GM18867 (cell line): ENCODE data around the gene S100A12.
"Not testable (repeated sequence)": the region's sequence is repeated elsewhere in the genome, so short reads cannot be mapped to it uniquely, and the experiment has no call there.

Experiments used
- ATAC-seq: cut with Tn5 transposase; IDR thresholded peaks from one replicate; pipeline ENCODE4 v1.9.1; 2021; ENCODE audit warnings: mild to moderate bottlenecking, moderate library complexity; ENCODE audit not compliant: unreplicated experiment

S100A12 gene

GRCh38 chr1:153375511-153375910 lies at the start of gene S100A12:
S100A12 (minus strand) TSS chr1:153375621; CDS start chr1:153374592, 1,029 bp downstream.
- no peak for ATAC-seq

- no peak for ATAC-seq
Observed at GRCh38 chr1:153422450-153423068, 47.1 kb upstream of the S100A12 start.

DNA sequence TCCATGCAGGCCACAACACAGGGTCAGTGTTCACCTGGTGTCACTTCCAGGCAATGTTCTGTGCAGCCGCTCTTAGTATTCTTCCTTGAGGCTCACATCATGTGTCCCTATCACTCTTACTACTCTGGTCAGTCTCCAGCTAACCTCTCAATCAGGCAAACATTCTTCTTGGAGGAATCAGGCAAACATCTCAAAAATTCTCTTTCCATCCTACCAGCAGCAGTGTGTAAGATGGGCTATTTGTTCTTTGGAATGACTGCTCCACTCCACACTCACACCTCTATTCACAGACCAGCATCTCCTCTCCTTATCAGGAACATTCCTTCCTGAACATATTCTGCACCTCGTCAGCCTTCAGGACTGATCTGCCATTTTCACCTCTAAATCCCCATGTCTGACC lies 44.9 kb upstream of the S100A12 start:
- no peak for ATAC-seq

DNA sequence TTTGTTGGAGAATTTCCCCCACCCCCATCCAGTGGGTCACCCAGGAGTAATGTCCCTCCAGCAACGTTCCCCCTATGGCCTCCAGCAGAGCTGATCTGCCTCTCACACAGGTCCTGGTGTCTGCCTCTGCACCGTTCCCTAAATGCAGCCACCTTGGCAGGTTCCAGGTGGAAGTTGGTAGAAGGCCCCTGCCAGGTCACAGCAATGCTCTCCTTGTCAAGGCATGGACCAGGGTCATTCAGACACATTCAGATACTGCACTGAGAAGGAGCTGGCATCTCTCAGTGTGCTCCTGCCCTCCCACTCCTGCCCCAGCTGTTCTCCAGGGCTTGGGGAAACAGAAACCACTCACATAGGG lies 44.0 kb upstream of the S100A12 start:
- not testable (repeated sequence) for ATAC-seq

- ATAC-seq: not testable (repeated sequence)
Observed at GRCh38 chr1:153418758-153419435, 43.5 kb upstream of the S100A12 start.

GRCh38 chr1:153417136-153417888 lies 41.9 kb upstream of the S100A12 start:
- no peak for ATAC-seq

DNA sequence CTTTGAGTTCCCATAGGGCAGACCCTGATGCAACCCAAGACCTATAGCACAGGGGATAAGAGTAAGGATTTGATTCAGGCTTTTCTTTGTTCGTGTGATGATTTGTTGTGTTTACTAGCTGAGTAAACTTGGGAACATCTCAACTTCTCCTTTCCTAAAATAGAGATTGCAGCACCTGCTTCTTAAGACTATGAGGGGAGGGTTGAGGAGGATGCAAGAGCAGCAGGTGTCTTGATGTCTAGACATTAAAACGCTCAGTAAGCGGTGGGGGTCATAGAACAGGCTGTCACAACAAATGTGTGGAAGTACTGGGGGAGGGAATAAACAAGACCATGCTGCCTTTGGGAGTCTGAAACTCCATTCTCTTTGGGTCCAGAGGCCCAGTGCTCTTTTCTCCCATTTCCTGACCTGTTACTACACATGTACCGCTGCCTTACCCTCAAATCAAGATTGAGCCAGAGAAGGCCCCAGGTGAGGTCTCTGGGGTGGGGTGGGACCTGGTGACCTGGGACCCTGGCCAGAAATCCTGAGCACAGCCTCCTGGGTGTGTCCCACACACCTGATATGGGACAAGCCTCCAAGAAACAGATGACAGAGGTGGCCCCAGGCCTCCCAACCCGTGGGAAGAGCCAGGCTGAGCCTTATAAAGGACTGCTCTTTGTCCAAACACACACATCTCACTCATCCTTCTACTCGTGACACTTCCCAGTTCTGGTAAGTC lies 40.6 kb upstream of the S100A12 start, which contains the start of gene S100A7A:
Gene S100A7A (plus strand): TSS at position 671 of the 721 bp plus-strand sequence. CDS start 1,563 bp downstream, outside the sequence.
- ATAC-seq: no peak

GRCh38 chr1:153413961-153414360 lies 38.5 kb upstream of the S100A12 start:
- not testable (repeated sequence) for ATAC-seq

- ATAC-seq: not testable (repeated sequence)
Observed at GRCh38 chr1:153407274-153407673, 31.9 kb upstream of the S100A12 start.

DNA sequence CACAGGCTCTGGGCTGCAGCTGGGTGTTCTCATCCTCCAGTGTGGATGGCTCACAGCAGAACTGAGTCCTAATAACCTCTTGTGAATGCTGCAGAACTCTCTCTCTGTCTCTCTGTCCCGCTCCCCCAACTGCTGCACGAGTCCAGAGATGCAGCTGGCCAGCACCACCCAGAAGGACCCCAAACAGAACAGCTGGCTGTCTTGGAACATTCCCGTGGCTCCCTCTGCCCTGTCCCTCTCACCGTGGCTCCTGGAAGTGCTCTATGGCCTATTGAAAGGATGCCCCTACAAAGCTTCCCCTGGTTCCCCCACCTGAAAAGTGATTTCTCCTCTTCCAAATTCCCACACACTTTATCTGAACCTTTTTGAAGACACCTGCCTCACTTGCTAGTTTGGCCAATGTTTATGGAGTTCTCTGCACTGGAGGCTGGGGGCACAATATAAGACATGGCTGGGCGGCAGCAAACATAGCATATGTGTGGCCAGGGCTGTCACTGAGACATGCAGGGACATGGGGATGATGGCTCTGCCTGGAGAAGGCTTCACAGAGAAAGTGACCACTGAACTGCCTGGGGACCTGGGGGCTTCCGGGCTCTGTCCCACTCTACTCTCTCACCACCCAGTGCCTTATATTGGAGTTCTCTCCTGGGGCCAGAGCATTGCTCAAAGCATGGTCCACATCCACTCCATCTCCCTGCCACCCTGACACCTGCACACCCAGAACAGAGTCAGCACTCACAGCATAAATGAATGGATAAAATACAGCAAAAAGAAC lies 30.6 kb upstream of the S100A12 start:
- not testable (repeated sequence) for ATAC-seq

- no peak for ATAC-seq
Observed at GRCh38 chr1:153404768-153405167, 29.3 kb upstream of the S100A12 start.

GRCh38 chr1:153404086-153404635 lies 28.7 kb upstream of the S100A12 start:
- ATAC-seq: no peak

GRCh38 chr1:153403421-153404085 lies 28.1 kb upstream of the S100A12 start:
- no peak for ATAC-seq

GRCh38 chr1:153402226-153402625 lies 26.8 kb upstream of the S100A12 start:
- ATAC-seq: no peak

DNA sequence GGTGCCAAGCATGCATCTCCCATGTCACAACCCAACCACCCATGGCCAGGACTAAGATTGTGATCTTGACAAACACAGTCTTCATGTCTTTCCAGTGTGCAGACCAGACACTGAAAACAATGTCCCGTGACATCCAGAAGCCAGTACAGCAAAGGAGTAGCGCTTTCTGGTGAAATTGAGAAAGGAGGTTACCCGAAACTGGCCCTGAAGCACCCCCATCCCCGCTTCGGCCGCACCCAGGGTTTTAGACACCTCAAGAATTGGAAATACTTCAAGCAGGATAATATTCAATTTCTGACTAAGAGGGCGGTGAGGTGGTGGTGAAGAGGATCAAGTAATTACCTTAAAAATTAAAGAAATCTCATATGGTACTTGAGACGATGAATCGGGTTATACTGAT lies 26.0 kb upstream of the S100A12 start:
- ATAC-seq: no peak

DNA sequence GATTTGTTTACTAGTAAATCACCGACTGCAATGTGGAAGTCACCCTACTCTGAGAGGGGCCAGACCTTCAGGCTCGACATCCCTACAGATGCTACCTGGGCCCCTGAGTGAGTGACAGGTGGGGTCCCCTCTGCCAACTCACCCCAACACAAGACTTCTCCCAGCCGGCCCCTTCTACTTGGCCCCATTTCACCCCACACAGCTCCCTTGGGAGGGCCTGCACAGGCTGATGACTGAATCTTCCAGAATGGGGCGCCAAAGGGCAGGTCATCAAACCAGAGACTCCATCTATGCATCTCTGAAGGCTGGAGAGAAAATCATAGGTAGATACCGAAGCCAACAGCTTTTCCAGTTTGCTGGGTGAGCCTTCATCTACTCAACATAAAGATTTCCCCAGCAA lies 24.8 kb upstream of the S100A12 start:
- ATAC-seq: no peak

GRCh38 chr1:153399401-153400055 lies 24.1 kb upstream of the S100A12 start:
- ATAC-seq: no peak

GRCh38 chr1:153397924-153398651 lies 22.7 kb upstream of the S100A12 start:
- ATAC-seq: no peak
